Measurements from ENCODE around the gene KPNB1.

Gene KPNB1

DNA sequence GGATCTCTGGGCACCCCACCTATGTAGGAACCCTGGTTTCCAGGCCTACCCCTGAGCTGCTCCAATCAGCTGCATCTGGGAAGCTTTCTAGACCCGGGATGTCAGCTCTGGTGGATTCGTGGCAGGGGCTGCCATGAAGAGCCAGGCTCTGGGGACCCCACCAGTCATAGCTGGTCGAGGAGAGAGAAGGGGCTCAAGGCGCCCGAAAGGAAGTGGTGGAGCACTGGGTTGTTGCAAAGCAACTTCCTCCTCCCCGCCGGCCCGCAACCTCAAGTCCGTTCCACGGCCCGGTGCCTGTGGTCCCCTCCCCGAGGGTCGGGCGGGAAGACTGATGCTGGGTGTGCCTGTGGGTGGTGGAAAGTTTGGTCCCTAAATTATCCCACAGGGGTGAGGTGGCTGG, 54.4 kb downstream of the KPNB1 start:
- H3K4me3 ChIP-seq (ENCODE audit: low read depth, low read length), result no peak overlapping the region
- TF ChIP-seq, protein P1, sequence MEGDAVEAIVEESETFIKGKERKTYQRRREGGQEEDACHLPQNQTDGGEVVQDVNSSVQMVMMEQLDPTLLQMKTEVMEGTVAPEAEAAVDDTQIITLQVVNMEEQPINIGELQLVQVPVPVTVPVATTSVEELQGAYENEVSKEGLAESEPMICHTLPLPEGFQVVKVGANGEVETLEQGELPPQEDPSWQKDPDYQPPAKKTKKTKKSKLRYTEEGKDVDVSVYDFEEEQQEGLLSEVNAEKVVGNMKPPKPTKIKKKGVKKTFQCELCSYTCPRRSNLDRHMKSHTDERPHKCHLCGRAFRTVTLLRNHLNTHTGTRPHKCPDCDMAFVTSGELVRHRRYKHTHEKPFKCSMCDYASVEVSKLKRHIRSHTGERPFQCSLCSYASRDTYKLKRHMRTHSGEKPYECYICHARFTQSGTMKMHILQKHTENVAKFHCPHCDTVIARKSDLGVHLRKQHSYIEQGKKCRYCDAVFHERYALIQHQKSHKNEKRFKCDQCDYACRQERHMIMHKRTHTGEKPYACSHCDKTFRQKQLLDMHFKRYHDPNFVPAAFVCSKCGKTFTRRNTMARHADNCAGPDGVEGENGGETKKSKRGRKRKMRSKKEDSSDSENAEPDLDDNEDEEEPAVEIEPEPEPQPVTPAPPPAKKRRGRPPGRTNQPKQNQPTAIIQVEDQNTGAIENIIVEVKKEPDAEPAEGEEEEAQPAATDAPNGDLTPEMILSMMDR (IDR thresholded peaks at IDR 0.05; ENCODE audit: low read depth, low read length), result no peak
- in situ Hi-C loops (cut with HindIII; ENCODE audit: low sequenced_read_pairs), result no loop called here
- DNase-seq (ENCODE audit: low read depth, low spot score), result no peak

DNA sequence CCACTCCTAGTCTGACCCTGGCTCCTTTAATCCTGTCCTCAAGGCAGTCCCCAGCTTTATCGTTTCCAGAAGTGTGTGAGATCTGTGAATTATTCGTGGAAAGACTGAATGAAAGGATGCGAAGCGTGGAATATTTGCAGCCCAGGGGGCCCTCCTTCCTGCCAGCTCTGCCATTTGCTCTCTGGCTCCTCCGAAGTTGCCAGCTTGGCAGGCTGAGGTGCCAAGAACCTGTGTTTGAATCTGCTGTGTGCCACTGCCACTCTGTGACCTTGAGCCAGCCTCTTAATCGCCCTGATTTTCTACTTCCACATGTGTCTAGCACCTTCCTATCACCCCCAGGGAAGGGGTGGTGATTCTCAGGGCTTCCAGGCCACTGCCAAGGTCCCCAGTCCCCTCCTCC, 55.0 kb downstream of the KPNB1 start:
- in situ Hi-C loops (cut with HindIII; ENCODE audit: low sequenced_read_pairs), result no loop called here
- no peak for DNase-seq (ENCODE audit: low read depth, low spot score)
- TF ChIP-seq, protein P1 (IDR thresholded peaks at IDR 0.05; ENCODE audit: low read depth, low read length), result no peak
- no peak overlapping the region for H3K4me3 ChIP-seq (ENCODE audit: low read depth, low read length)

DNA sequence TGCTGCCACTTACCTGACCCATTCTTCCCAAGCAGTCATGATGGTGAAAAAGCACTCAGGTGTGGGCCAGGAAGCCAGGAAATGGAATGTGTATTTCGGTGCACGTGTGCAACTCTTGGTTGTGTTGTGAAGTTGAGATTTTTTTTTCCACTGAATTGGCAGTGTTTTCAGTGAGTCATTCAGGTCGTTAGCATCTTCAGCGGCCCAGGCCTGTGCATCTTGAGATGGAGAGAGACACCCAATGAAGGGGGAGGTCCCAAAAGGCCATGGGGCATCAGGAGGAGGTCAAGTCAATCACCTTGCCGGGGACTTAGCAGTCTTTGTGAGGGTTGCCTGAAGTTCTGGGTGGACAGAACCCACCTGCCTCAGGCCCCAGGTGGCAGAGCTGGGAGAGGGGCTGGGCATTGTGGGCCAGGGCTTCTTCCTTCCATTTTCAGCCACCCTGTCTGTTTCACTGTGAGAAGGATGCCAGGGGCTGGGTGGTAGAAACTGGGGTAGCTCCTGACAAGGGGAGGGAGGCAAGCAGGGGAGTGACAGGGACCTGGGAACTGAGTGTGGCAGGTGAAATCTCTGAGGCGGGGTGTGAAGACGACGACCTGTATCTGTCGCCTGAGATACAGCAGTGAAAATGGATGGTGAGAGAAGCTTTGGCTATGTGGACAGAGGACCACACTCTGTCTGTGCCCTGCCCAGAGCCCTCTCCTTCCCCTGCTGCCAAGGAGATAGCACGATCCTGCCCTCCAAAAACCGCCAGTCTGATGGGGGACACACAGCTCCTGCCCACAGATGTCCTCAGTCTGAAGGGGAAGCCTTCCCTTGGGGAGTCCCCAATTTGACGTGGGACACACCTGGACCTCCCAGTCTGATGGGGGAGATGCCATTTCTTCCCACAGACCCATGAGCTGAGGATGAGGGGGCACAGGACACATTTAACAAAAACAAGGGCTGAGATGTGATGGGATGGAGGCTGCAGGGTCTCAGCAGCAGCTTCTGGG, 56.1 kb downstream of the KPNB1 start:
- no peak for DNase-seq (ENCODE audit: low read depth, low spot score)
- H3K4me3 ChIP-seq (ENCODE audit: low read depth, low read length), result no peak overlapping the region
- in situ Hi-C loops (cut with HindIII; ENCODE audit: low sequenced_read_pairs), result no loop called here
- TF ChIP-seq, protein P1 (IDR thresholded peaks at IDR 0.05; ENCODE audit: low read depth, low read length), result no peak

DNA sequence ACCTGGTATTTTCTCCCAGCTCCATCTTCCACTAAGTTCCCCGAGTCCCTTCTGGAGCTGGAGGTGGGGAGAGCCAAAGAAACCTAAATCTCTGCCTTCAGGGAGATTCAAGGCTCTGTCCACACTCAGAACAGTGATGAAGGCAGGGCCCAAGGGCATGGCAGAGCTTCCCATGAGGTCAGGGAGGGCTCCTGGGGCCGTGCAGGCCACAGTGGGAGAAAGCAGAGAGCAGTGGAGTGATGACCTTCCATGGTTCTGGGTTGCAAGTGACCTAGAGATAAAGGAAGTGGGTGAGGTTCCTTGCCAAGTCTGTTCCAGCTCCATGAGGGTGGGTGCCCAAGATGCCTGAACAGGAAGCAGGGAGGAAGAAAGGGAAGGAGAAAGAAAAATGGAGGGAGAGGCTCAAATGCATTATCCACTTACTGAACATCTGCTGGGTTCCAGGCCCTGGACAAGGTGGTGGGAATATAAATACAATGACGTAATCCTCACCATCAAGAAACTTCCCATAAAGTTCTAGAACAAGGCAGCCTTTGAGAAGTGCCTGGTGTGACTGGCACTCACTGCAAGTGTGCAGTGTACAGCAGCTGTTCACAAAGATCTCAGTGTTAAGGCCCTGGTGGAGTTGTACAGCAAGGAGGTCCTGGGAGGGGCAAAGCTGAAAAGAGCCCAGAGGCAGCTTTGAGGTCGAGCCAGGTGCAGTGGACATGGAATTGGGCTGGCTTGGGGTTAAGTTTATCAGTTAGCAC, 57.5 kb downstream of the KPNB1 start:
- in situ Hi-C loops (cut with HindIII; ENCODE audit: low sequenced_read_pairs), result no loop called here
- TF ChIP-seq, protein P1 (IDR thresholded peaks at IDR 0.05; ENCODE audit: low read depth, low read length), result no peak
- no peak for DNase-seq (ENCODE audit: low read depth, low spot score)

DNA sequence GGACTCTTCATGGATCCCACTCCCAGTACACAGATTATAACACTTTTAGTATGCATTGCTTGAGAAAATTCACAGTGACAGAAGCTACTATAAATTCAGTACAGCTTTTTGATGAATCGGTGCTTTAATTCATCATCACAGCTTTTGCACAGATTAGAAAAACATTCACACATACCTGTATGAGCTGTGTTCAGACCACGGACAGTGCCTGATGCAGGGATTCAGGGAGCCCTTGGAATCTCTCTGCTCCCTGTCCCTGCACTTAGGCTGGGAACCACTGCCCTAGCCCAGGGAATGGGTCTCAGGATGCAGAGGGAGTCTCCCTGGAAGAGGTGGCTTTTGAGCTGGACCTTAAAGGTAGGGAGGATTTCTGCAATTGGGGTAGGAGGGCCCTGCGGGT, 58.2 kb downstream of the KPNB1 start:
- DNase-seq (ENCODE audit: low read depth, low spot score), result no peak
- in situ Hi-C loops (cut with HindIII; ENCODE audit: low sequenced_read_pairs), result no loop called here
- no peak overlapping the region for H3K4me3 ChIP-seq (ENCODE audit: low read depth, low read length)
- TF ChIP-seq, protein P1 (IDR thresholded peaks at IDR 0.05; ENCODE audit: low read depth, low read length), result no peak

More for the DNA sequence above, 57.5 kb downstream of the KPNB1 start:
- no peak overlapping the region for H3K4me3 ChIP-seq (ENCODE audit: low read depth, low read length)

DNA sequence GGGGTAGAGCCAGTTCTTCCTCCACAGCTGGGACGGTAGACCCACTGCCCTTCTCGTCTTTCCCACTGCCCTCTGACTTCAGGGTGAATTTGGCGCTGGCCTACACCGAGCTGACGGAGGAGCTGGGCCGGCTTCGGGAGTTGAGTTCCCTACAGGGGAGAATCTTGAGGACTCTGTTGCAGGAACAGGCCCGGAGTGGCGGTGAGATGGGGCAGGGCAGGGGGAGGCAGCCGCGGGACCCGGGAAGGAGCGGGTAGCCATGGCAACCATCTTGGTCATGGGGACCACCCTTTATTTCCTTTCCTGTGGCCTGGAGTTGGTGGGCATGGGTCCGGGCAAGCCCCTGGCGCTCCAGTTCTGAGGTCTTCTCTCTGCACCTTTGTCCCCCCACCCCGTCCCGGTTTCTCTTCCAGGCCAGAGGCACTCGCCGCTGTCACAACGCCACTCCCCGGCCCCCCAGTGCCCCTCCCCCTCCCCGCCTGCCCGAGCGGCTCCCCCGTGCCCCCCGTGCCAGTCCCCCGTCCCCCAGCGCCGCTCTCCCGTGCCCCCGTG, 58.7 kb downstream of the KPNB1 start:
- H3K4me3 ChIP-seq (ENCODE audit: low read depth, low read length), result no peak overlapping the region
- in situ Hi-C loops (cut with HindIII; ENCODE audit: low sequenced_read_pairs), result no loop called here
- no peak for DNase-seq (ENCODE audit: low read depth, low spot score)
- TF ChIP-seq, protein P1 (IDR thresholded peaks at IDR 0.05; ENCODE audit: low read depth, low read length), result no peak
